OCI-LY7 (cell line): Measurements from ENCODE around the gene DLAT.
A peak's percentile ranks its signal among the peaks of the same experiment; 100 is the strongest.

Experiments used
- CTCF ChIP-seq: fragments of 200-600 bp; sonication (generic); conservative IDR thresholded peaks from 2 replicates; pipeline ENCODE4 v1.5.1; 2014; ENCODE audit warnings: mild to moderate bottlenecking, antibody characterized with exemption, low read length, moderate library complexity, mixed read lengths
- EZH2phosphoT487 ChIP-seq: fragments of 200-600 bp; sonication (generic); IDR thresholded peaks from 2 replicates; pipeline ENCODE4 v1.6.1; 2018; ENCODE audit warnings: low read depth, borderline replicate concordance, mild to moderate bottlenecking, mixed run types, antibody characterized with exemption, low read length, moderate library complexity, mixed read lengths

- TF ChIP-seq CTCF (peak; percentile 33; the same call in 1 of the 2 replicates), EZH2phosphoT487 (no peak)
Observed at GRCh38 chr11:112086422-112087191, 61.4 kb downstream of the DLAT start, which contains the start of the genes SDHD and TIMM8B.
